DMS153 (cell line): Measurements from ENCODE around the gene ZNF90.
"Not testable (repeated sequence)": the region's sequence is repeated elsewhere in the genome, so short reads cannot be mapped to it uniquely, and the experiment has no call there.

Experiments
- DNase-seq: peaks from one replicate; lab custom pipeline; 2025; lab: John Stamatoyannopoulos, UW

Gene ZNF90

GRCh38 chr19:20077791-20078463 lies at the start of gene ZNF90:
TSS of gene ZNF90 (plus strand) at chr19:20078000. CDS start at chr19:20078133, 133 bp downstream.
- no peak for DNase-seq

DNA sequence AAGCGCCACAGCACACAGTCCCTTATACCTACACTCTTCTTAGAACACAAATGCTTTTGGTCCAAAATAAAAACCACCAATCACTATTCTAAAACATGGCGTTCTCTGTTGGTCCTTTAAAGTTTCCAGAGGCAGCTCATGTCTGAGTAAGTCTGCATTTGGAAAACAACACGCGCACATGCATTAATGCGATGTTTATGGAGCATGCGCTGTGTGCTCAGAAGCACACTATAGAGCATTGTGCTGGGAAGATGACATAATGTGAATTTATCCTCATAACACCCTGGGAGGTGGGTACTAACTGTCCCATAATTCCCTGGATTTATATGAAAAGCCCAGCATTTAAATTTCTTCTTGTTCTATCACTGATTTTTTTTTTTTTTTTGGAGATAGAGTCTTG lies 49.2 kb upstream of the ZNF90 start:
- DNase-seq, result no peak

DNA sequence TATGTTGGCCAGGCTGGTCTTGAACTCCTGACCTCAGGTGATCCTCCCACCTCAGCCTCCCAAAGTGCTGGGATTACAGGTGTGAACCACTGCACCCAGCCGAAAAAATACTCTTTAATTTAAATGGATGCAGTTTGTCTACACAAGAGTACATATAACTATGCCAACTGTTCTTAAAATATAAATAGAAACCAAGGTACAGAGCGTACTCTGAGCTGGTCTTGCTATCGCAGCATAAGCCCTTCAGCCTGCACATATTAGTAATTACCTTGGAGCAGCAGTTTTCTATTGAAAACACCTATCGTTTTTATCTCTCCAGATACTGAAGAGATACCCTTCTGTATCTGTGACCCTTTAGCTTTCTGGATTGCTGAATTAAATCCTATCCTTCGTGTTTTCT lies 41.9 kb upstream of the ZNF90 start:
- DNase-seq, result no peak

GRCh38 chr19:20038358-20039202 lies 39.2 kb upstream of the ZNF90 start:
- DNase-seq, result no peak

DNA sequence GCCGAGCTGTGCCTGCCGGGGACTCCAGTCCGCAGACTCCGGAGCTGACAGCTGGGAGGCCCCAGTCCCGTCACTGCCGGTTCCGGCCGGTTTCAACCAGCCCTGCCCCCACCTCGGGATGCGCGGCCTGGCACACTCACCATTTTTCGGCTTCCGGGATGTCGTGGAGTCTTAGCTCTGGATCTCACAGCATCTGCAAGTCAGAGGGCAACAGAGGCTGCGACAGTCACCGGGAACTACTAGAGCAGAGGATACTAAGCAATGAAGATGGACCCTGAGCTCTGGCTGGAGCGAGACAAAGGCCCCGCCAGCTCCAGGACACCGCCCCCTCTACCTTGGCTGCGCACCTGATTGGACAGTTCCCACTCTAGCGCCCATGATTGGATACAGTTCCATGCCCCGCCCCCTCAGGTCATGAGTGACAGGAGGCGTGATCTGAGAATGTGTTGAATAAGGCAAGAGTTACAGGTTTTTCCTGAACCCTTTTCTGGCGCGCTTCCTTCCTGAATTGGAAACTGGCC lies 38.5 kb upstream of the ZNF90 start, which contains the start of gene ZNF682:
ZNF682 (minus strand) TSS at position 303 of the 521 bp plus-strand sequence; CDS start at position 143, 160 bp downstream.
- peak; percentile 94 for DNase-seq

- no peak for DNase-seq
Measured at GRCh38 chr19:20044663-20045062, 33.1 kb upstream of the ZNF90 start.

GRCh38 chr19:20045742-20046141 lies 32.1 kb upstream of the ZNF90 start:
- not testable (repeated sequence) for DNase-seq

DNA sequence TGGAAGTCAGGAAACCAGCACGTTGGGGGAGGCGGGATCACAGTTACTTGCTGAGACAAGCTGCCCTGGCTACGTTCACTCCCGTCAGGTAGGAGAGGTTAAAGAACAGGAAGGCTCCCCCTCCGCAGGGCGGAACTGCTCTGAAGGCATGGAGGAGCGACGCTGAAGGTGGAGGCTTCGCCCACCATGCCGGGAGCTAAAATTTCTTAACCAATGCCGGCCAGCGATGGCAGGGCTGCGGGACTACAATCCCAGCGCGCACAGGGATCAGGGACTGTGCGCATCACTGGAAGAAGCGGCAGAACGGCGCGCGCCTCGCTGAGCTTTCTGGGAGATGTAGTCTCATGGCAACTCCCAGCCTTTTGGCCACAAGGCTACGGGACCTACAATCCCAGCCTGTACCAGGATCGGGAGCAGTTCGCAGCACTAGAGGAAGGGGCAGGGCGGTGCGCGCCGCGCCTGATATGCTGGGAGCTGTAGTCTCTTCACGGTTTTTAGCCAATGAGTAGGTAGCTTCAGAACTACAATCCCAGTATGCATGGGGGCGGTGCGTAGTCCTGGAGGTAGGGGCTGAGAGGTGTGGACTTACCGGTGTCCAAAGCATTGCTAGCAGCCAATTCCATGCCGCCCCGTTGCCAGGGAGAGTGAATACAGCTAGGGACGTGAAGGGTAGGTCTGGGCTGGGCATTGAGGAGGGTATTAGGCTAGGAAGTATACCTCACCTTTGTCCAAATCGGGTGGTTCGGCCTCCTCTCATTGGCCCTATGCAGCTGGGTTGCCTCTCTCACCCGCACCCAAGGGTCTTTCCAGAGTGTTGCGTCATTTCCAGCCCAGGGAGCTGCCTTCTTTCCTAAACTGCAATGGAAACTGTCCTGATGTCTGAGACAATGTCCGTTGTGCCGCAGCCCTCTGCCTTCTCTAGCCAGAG lies 25.7 kb upstream of the ZNF90 start:
- DNase-seq, result peak; percentile 96

DNA sequence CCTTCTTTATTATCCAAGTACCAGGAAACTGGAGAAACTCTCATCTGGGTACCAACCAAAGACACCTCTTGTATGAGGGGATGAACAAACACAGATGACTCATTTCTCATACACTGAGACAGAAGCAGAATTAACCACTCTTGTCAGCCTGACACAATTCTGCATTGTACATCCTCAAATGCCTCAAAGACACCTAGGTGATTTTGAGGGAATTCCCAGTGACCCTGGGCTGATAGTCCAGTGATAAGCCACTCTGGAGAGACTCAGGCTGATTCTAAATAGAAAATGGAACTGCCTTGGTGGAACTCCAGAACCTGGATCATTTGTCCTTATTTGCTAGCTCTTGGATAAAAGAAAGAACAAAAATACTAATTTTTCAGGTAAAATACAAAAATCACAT lies 19.1 kb upstream of the ZNF90 start:
- DNase-seq, result not testable (repeated sequence)

DNA sequence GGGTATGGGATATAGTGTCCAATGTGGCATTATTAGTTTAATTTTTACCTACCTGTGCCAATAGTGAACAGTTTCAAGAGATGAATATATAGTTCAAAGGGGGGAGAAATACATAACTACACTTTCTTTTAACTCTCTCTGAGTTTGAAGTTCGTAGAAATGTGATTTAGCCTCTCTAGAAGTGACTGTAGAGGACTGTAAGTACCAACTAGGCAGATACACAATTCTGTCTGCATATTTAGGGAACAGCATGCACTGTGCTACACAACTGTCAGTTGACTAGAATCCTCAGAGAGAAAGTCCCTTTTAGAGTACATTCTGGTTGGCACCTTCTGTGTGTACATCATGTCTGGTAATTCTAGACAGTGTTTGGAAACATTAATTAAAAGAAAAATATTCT lies 17.5 kb upstream of the ZNF90 start:
- no peak for DNase-seq

GRCh38 chr19:20066861-20067260 lies 10.9 kb upstream of the ZNF90 start:
- DNase-seq, result no peak

- DNase-seq, result no peak
Measured at GRCh38 chr19:20067943-20068342, 9.9 kb upstream of the ZNF90 start.

- not testable (repeated sequence) for DNase-seq
Measured at GRCh38 chr19:20068559-20068958, 9.2 kb upstream of the ZNF90 start.

DNA sequence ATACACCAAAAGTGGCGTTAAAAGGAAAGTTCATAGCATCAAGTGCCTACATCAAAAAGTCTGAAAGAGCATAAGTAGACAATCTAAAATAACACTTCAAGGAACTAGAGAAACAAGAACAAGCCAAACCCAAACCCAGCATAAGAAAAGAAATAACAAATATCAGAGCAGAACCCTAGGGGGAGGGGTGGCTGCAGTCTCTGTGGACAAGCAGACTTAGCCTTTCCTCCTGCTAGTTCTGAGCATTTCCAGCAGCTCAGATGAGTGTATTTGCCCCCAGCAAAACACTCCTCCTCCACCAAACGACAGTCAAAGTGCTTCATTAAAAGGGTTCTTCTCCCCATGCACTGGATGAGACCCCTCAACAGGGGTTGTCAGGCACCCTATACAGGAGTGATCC lies 7.1 kb upstream of the ZNF90 start:
- no peak for DNase-seq

DNA sequence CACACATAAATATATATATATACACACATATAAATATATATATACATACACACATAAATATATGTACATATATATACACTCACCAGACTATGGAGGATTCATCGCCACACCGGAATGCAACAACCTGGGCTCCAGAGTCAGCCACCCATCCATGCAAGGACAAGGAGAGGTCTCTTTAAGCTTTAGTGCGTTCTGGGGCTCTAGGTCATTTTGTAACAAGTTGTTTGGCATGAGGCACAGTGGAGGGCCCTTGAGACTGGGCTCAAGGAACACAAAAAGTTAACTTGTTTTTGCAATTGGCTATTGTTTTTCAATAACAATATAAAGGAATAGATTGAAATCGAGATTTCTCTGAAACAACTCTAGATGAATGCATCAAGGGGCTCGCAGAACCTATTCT lies 4.9 kb upstream of the ZNF90 start:
- no peak for DNase-seq

DNA sequence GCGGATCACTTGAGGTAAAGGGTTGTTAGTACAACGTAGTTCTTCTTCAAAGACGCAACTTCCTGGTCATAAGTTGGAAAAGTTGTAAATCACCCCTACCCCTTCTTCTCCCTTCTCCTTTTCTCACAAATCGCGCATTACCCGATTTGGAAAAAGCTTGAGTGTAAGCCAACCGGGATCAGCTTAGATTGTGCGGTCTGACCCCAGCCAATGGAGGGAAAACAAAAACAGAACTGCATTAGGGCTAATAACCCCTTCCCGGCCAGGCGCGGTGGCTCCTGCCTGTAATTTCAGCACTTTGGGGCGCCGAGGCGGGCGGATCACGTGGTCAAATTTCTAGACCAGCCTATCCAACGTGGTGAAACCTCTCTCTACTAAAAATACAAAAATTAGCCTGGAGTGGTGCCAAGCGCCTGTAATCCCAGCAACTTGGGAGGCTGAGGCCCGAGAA lies 806 bp downstream of the ZNF90 start:
- DNase-seq, result no peak

- no peak for DNase-seq
Measured at GRCh38 chr19:20079476-20079875, 1.7 kb downstream of the ZNF90 start.

- no peak for DNase-seq
Measured at GRCh38 chr19:20080656-20081055, 2.9 kb downstream of the ZNF90 start.

DNA sequence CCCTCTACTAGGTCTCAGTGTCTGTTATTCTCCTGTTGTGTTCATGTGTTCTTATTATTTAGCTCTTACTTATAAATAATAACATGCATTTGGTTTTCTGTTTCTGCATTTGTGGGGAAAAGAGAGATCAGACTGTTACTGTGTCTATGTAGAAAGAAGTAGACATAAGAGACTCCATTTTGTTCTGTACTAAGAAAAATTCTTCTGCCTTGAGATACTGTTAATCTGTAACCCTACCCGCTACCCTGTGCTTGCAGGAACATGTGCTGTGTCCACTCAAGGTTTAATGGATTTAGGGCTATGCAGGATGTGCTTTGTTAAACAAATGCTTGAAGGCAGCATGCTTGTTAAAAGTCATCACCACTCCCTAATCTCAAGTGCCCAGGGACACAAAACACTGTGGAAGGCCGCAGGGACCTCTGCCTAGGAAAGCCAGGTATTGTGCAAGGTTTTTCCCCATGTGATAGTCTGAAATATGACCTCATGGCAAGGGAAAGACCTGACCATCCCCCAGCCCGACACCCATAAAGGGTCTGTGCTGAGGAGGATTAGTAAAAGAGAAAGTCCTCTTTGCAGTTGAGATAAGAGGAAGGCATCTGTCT lies 4.5 kb downstream of the ZNF90 start:
- DNase-seq, result peak; percentile 18

DNA sequence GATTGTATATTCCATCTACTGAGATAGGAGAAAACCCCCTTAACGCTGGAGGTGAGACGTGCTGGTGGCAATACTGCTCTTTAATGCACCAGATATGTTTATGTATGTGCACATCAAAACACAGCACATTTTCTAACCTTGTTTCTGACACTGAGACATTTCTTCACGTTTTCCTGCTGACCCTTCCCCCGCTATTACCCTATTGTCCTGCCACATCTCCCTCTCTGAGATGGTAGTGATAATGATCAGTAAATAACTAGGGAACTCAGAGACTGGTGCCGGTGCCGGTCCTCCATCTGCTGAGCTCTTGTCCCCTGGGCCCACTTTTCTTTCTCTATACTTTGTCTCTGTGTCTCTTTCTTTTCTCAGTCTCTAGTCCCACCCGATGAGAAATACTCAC lies 5.1 kb downstream of the ZNF90 start:
- not testable (repeated sequence) for DNase-seq

- DNase-seq, result no peak
Measured at GRCh38 chr19:20102097-20102496, 24.3 kb downstream of the ZNF90 start.
